ENCODE measurements around the gene NTM. TPM values are rescaled to one million over a fixed set of nuclear protein-coding genes. Genes with fewer than 3 reads are reported as not detected.

NTM gene
- total and polyA plus RNA-seq, 2 donors (not counting 3 experiments of a cell fraction or from before 2014, with no cell fraction given): 1.00 to 1.1 TPM

GRCh38 chr11:131637469-131638175 is 267.2 kb downstream of the NTM start:
- Histone ChIP-seq H3K9ac (replicated peaks; ENCODE audit: extremely low read depth, insufficient read depth, low read length) (no peak overlapping the region), H4K20me1 (replicated peaks; ENCODE audit: control insufficient read depth, extremely low read depth, insufficient read depth, low read length) (no peaks in the 10 kb centered on the region), H2AFZ (ENCODE audit: low read depth, low read length) (no peak overlapping the region), H3K27ac (ENCODE audit: insufficient read depth, low read depth, low read length) (no peak overlapping the region), H3K9me3 (replicated peaks; ENCODE audit: control insufficient read depth, insufficient read depth, low read length) (no peaks in the 10 kb centered on the region), H3K79me2 (ENCODE audit: control insufficient read depth, insufficient read depth, low read length) (no peaks in the 10 kb centered on the region), H3K36me3 (ENCODE audit: control insufficient read depth in 2 of 2, extremely low read depth in 1 of 2, insufficient read depth in 2 of 2, low read length in 2 of 2) (no peaks in the 10 kb centered on the region), H3K4me3 (replicated peaks in 1 of 3; ENCODE audit: insufficient read depth in 1 of 3, low read depth in 1 of 3, low read length in 3 of 3) (no peak overlapping the region), H3K9me1 (replicated peaks; ENCODE audit: control insufficient read depth, extremely low read depth, insufficient read depth, low read length) (no peaks in the 10 kb centered on the region), H3K27me3 (ENCODE audit: control insufficient read depth in 2 of 2, insufficient read depth in 2 of 2, low read length in 2 of 2) (no peaks in the 10 kb centered on the region), H3K4me1 (ENCODE audit: control insufficient read depth, extremely low read depth, insufficient read depth, low read length) (no peaks in the 10 kb centered on the region), H3K4me2 (ENCODE audit: insufficient read depth, low read length) (no peak overlapping the region)
- FAIRE-seq: no peak
- CTCF ChIA-PET: interaction anchor here (1.4 kb wide), 1 partner anchor 37 kb away, joined by 3 read pairs; no protein-coding TSS in a partner anchor
- DNase-seq (ENCODE audit: low read depth, low spot score): no peak
- POLR2A ChIA-PET: no interaction called here
- intact Hi-C loops (cut with micrococcal nuclease) (no loop called here), dilution Hi-C loops (cut with MboI; ENCODE audit: extremely low pct_ligation_motif_present, low sequenced_read_pairs) (no loop called here)
- TF ChIP-seq CTCF (IDR thresholded peaks at IDR 0.05; ENCODE audit: extremely low read depth in 1 of 2, insufficient read depth in 1 of 2, low read depth in 1 of 2, low read length in 2 of 2) (no peak), GATA2 (IDR thresholded peaks at IDR 0.05; ENCODE audit: insufficient read depth, insufficient read length, low read depth, low read length) (no peak), MAX (IDR thresholded peaks at IDR 0.05; ENCODE audit: insufficient read depth, insufficient read length) (no peak), MYC (IDR thresholded peaks at IDR 0.05; ENCODE audit: low read depth, low read length) (no peak), POLR2AphosphoS5 (IDR thresholded peaks at IDR 0.05; ENCODE audit: insufficient read depth, low read depth, low read length) (no peak), POLR2A (IDR thresholded peaks at IDR 0.05; ENCODE audit: low read depth, low read length) (no peak)
- BruUV-seq (replicated peaks): no TSS peak

All from endothelial cell of umbilical vein (primary cell).